SK-N-DZ (cell line): ENCODE measurements around the gene CHD5.
A peak's percentile ranks its signal among the peaks of the same experiment; 100 is the strongest.

ENCODE experiments used
- DNase-seq: peaks from one replicate; pipeline ENCODE4 v3.0.0-alpha.2; 2015; ENCODE audit warnings: low spot score

Gene CHD5

GRCh38 chr1:6174621-6175410 is 5.3 kb downstream of the CHD5 start:
- DNase-seq, result no peak

GRCh38 chr1:6172549-6172948 is 7.6 kb downstream of the CHD5 start:
- no peak for DNase-seq

- peak; percentile 52 for DNase-seq
Observed at GRCh38 chr1:6171548-6172124, 8.5 kb downstream of the CHD5 start.

GRCh38 chr1:6170742-6171201 is 9.3 kb downstream of the CHD5 start:
- DNase-seq, result no peak

GRCh38 chr1:6170116-6170741 is 9.9 kb downstream of the CHD5 start:
- no peak for DNase-seq

GRCh38 chr1:6168947-6169586 is 11.1 kb downstream of the CHD5 start:
- DNase-seq, result no peak

- no peak for DNase-seq
Observed at GRCh38 chr1:6167391-6168303, 12.5 kb downstream of the CHD5 start.

GRCh38 chr1:6166655-6167390 is 13.3 kb downstream of the CHD5 start:
- DNase-seq, result no peak

GRCh38 chr1:6166221-6166620 is 13.9 kb downstream of the CHD5 start:
- no peak for DNase-seq

GRCh38 chr1:6165441-6165985 is 14.6 kb downstream of the CHD5 start:
- no peak for DNase-seq

- DNase-seq, result no peak
Observed at GRCh38 chr1:6165027-6165426, 15.1 kb downstream of the CHD5 start.

- DNase-seq, result no peak
Observed at GRCh38 chr1:6163973-6164617, 16.0 kb downstream of the CHD5 start.

GRCh38 chr1:6163191-6163972 is 16.7 kb downstream of the CHD5 start:
- DNase-seq, result no peak

- DNase-seq, result no peak
Observed at GRCh38 chr1:6162773-6163172, 17.3 kb downstream of the CHD5 start.

- DNase-seq, result no peak
Observed at GRCh38 chr1:6162341-6162740, 17.8 kb downstream of the CHD5 start.

- no peak for DNase-seq
Observed at GRCh38 chr1:6158181-6158580, 21.9 kb downstream of the CHD5 start.

GRCh38 chr1:6157528-6158174 is 22.5 kb downstream of the CHD5 start:
- DNase-seq, result no peak

GRCh38 chr1:6157132-6157527 is 23.0 kb downstream of the CHD5 start:
- no peak for DNase-seq
